ENCODE measurements around the gene HCK.

HCK gene

GRCh38 chr20:32070282-32070681 lies 18.2 kb downstream of the HCK start:
- TF ChIP-seq CTCF (IDR thresholded peaks at IDR 0.05; ENCODE audit: borderline replicate concordance, insufficient read depth, low read depth, low read length) = no peak
- no peak overlapping the region for H3K4me3 ChIP-seq (ENCODE audit: low read depth, low read length)

- TF ChIP-seq CTCF (IDR thresholded peaks at IDR 0.05; ENCODE audit: borderline replicate concordance, insufficient read depth, low read depth, low read length) = no peak
- H3K4me3 ChIP-seq (ENCODE audit: low read depth, low read length) = no peak overlapping the region
Observed at GRCh38 chr20:32070690-32071213, 18.7 kb downstream of the HCK start.

GRCh38 chr20:32071395-32072167 lies 19.5 kb downstream of the HCK start:
- TF ChIP-seq CTCF (IDR thresholded peaks at IDR 0.05; ENCODE audit: borderline replicate concordance, insufficient read depth, low read depth, low read length) = no peak
- H3K4me3 ChIP-seq (ENCODE audit: low read depth, low read length) = no peak overlapping the region

GRCh38 chr20:32072168-32072750 lies 20.2 kb downstream of the HCK start:
- no peak for TF ChIP-seq CTCF (IDR thresholded peaks at IDR 0.05; ENCODE audit: borderline replicate concordance, insufficient read depth, low read depth, low read length)
- H3K4me3 ChIP-seq (ENCODE audit: low read depth, low read length) = no peak overlapping the region

GRCh38 chr20:32075534-32075933 lies 23.5 kb downstream of the HCK start:
- no peak overlapping the region for H3K4me3 ChIP-seq (ENCODE audit: low read depth, low read length)
- TF ChIP-seq CTCF (IDR thresholded peaks at IDR 0.05; ENCODE audit: borderline replicate concordance, insufficient read depth, low read depth, low read length) = no peak

- no peak overlapping the region for H3K4me3 ChIP-seq (ENCODE audit: low read depth, low read length)
- no peak for TF ChIP-seq CTCF (IDR thresholded peaks at IDR 0.05; ENCODE audit: borderline replicate concordance, insufficient read depth, low read depth, low read length)
Observed at GRCh38 chr20:32077190-32077589, 25.1 kb downstream of the HCK start.

- TF ChIP-seq CTCF (IDR thresholded peaks at IDR 0.05; ENCODE audit: borderline replicate concordance, insufficient read depth, low read depth, low read length) = no peak
- no peak overlapping the region for H3K4me3 ChIP-seq (ENCODE audit: low read depth, low read length)
Observed at GRCh38 chr20:32078322-32078721, 26.3 kb downstream of the HCK start.
